GM10248 (cell line): ENCODE results near the gene KRT83.

Experiments used
- CTCF ChIA-PET: fragments of 300-600 bp; sonication (Branson Sonifier 250); formaldehyde crosslinking; extraction: SDS; loops from one replicate; lab custom pipeline; 2021; ENCODE audit warnings: antibody characterized with exemption; lab: Yijun Ruan, JAX
- POLR2A ChIA-PET: fragments of 350-650 bp; sonication (Branson Sonifier 250); formaldehyde crosslinking; extraction: SDS; loops from one replicate; lab custom pipeline; 2020; ENCODE audit warnings: antibody characterized with exemption; lab: Yijun Ruan, JAX
- DNase-seq: peaks from one replicate; pipeline ENCODE4 v3.0.0; 2012; ENCODE audit errors: extremely low spot score
- TF ChIP-seq, protein P1 (sequence below): IDR thresholded peaks from 2 replicates; pipeline ENCODE4 v1.5.1; 2012; ENCODE audit warnings: mild to moderate bottlenecking, low read depth; ENCODE audit errors: extremely low read depth, missing control alignments, control extremely low read depth

The KRT83 gene

DNA sequence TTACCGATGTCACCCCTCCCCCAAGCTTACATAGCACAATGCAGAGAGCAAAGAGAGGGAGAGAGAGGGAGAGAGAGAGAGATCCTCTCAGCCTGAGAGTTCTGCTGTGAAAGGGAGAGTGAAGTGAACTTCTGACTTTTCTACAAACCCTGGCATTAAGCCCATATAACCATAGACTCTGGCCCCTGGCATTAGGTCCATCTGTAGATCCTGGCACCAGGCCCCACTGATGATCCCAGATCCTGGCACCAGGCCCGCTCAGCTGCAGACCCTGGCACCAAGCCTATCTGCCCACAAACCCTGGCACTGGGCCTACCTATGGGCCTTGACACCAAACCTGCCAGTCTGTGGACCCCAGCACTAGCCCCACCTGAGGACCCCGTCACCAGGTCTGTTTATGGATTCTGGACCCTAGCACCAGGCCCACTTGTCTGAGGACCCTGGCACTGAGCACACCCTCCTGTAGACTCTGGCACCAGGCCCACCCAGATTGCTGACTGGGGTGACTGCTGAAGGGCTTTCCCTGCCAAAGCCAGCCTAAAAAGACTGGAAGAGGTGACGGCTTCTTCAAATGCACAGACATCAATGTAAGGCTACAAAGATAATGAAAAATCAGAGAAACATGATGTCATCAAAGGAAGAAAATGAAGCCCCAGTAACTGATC lies 14.5 kb upstream of the KRT83 start:
- no peak for DNase-seq
- CTCF ChIA-PET: interaction anchor here (2.0 kb wide), 1 partner anchor 8 kb away, joined by 10 read pairs; no protein-coding TSS in a partner anchor
- POLR2A ChIA-PET: no interaction called here
- TF ChIP-seq, protein P1, sequence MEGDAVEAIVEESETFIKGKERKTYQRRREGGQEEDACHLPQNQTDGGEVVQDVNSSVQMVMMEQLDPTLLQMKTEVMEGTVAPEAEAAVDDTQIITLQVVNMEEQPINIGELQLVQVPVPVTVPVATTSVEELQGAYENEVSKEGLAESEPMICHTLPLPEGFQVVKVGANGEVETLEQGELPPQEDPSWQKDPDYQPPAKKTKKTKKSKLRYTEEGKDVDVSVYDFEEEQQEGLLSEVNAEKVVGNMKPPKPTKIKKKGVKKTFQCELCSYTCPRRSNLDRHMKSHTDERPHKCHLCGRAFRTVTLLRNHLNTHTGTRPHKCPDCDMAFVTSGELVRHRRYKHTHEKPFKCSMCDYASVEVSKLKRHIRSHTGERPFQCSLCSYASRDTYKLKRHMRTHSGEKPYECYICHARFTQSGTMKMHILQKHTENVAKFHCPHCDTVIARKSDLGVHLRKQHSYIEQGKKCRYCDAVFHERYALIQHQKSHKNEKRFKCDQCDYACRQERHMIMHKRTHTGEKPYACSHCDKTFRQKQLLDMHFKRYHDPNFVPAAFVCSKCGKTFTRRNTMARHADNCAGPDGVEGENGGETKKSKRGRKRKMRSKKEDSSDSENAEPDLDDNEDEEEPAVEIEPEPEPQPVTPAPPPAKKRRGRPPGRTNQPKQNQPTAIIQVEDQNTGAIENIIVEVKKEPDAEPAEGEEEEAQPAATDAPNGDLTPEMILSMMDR: no peak

DNA sequence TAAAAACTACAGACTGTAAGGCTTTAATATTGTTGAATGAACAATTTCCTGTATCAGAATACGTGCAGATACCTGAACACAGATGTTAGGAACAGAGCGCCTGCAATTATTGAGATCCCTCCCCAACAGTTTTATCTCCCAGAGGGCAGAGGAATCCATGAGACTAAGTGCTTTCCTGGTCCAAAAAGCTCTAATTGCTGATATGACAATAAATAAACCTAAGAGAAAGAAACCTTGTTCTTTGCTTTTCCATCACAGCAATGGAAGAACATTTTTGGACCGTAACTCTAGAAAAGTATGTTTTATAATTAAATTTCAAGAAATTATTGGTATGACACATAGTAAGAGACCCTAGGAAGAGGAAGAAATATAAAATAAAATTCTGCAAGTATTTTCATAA lies 13.0 kb upstream of the KRT83 start:
- TF ChIP-seq, protein P1: no peak
- CTCF ChIA-PET: no interaction called here
- DNase-seq: no peak
- POLR2A ChIA-PET: no interaction called here

DNA sequence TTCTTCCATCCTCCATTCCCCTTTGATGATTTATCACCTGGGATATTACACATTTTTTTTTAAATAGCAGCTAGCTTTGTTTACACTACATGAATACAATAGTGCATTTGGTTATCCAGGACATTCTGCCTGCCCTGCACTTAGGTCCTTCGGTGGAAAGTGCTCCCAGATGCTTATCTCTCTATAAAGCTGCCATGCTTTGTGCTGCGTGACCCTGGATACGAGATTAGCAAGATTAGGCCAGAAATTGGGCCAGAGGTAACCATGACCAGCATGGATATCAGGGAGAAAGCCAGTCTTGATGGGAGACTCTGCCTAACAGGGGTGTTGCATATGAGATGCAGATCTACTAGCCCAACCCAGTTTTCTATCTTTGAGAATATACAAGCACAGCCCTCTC lies 12.1 kb upstream of the KRT83 start:
- CTCF ChIA-PET: no interaction called here
- POLR2A ChIA-PET: no interaction called here
- DNase-seq: no peak
- TF ChIP-seq, protein P1: no peak

DNA sequence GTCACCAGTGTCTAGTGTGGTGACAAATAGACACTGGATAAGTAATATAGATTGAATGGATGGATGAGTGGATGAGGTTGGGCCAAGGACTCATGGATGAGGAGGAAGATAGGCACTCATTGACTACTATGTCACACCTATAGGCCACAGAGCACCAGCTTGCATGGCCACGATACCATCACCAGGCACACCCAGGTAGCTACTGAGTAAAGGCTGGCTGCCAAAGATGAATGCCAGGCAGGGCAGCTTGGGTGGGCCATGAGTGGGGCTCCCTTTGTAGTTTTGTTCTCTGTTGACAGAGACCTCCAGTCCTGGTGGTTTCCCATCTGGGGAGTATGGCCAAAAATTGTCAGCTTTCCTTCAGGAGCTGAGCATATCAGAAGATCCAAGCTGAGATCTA lies 11.2 kb upstream of the KRT83 start:
- ChIA-PET CTCF (interaction anchor here (1.2 to 2.1 kb wide), 3 partner anchors 10 to 175 kb away, joined by 3 to 9 read pairs (median 4); no protein-coding TSS in a partner anchor), POLR2A (no interaction called here)
- no peak for DNase-seq
- TF ChIP-seq, protein P1: no peak

DNA sequence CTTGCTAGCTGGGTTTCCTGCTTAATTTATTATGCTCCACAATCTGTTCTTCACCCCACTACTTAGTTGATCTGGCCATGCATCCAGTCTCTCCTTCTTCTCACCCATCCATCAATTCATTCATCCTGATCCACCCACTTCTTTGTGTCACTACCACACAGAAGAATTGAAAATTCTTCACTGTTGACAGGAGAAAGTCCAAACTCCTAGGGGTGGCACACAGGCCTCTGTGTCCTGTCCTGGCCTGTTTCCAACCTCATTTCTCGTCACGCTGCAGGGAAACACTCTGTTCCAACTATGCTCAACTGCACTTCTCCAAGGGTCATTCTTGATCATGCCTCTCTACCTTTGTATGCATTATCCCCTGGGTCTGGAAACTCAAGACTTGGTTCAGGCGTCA lies 10.6 kb upstream of the KRT83 start:
- POLR2A ChIA-PET: no interaction called here
- TF ChIP-seq, protein P1: no peak
- no peak for DNase-seq
- CTCF ChIA-PET: interaction anchor here (1.0 to 2.1 kb wide), 4 partner anchors 10 to 174 kb away, joined by 3 to 9 read pairs (median 4); no protein-coding TSS in a partner anchor

DNA sequence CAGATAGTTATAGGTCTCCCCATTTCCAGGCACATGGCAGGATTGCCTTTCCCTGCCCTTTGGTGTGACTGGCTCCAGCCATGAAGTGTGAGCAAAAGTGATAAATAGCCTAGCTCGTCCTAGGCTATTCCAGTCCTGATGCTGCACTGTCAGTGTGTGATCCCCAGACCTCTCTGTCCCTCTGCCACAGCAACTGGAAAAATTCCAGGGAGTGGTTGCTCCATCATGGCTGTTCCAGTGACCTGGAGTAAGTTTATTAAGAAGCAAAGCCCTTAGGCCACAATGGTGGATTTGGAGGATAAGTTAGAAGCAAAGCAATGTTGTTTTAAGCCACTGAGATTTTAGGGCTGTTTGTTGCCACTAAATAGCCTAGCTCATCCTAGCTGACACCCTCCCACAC lies 9.8 kb upstream of the KRT83 start:
- DNase-seq: no peak
- CTCF ChIA-PET: interaction anchor here (1.0 to 2.1 kb wide), 2 partner anchors 24 to 52 kb away, joined by 3 to 9 read pairs; no protein-coding TSS in a partner anchor

More for the DNA sequence above, 9.8 kb upstream of the KRT83 start:
- POLR2A ChIA-PET: interaction anchor here (0.5 kb wide), 1 partner anchor 15 kb away, joined by 3 read pairs; no protein-coding TSS in a partner anchor
- TF ChIP-seq, protein P1: no peak
